Activated CD8-positive, alpha-beta T cell treated with anti-CD3 and anti-CD28 coated beads for 36 hours (primary cell): Measurements from ENCODE around the gene CPNE2. TPM values are rescaled to one million over a fixed set of nuclear protein-coding genes. Genes with fewer than 3 reads are reported as not detected.

Source experiments
- ATAC-seq: fragments of 200-7000 bp; cut with Tn5 transposase; one replicate; pipeline ENCODE4 v1.10.0; 2021; ENCODE audit warnings: mild to moderate bottlenecking, moderate library complexity
- CTCF ChIA-PET: fragments of 350-600 bp; sonication (Branson Sonifier 250); formaldehyde crosslinking; loops from one replicate; lab custom pipeline; 2021; ENCODE audit warnings: antibody characterized with exemption; lab: Charles Lee
- POLR2A ChIA-PET: fragments of 350-600 bp; sonication (Branson Sonifier 250); formaldehyde crosslinking; loops from one replicate; lab custom pipeline; 2021; ENCODE audit warnings: antibody characterized with exemption; lab: Charles Lee
- DNase-seq: peaks from one replicate; pipeline ENCODE4 v3.0.0-alpha.2; 2020
- H3K27ac Mint-ChIP-seq: one replicate; pipeline ENCODE4 v1.8.0; 2021; ENCODE audit warnings: mild to moderate bottlenecking, mixed read lengths
- H3K27me3 Mint-ChIP-seq: one replicate; pipeline ENCODE4 v1.8.0; 2021; ENCODE audit warnings: mixed read lengths
- H3K36me3 Mint-ChIP-seq: one replicate; pipeline ENCODE4 v1.8.0; 2021; ENCODE audit warnings: low read depth, mixed read lengths
- H3K4me1 Mint-ChIP-seq: one replicate; pipeline ENCODE4 v1.8.0; 2021; ENCODE audit warnings: low read depth, mixed read lengths
- H3K4me3 Mint-ChIP-seq: one replicate; pipeline ENCODE4 v1.8.0; 2021; ENCODE audit warnings: mild to moderate bottlenecking, moderate library complexity, mixed read lengths
- H3K9me3 Mint-ChIP-seq: one replicate; pipeline ENCODE4 v1.8.0; 2021; ENCODE audit warnings: mixed read lengths
- intact Hi-C: fragments of 100-400 bp; cut with micrococcal nuclease; formaldehyde crosslinking; loops from one replicate; pipeline ENCODE4 v1.10.0; 2022
- total RNA-seq, 2 experiments: library from RNA; stranded (reverse); gene quantifications; one replicate each; pipeline ENCODE4 v1.2.3, GENCODE V29; 2021
- TF ChIP-seq, protein P1 (sequence below): fragments of 200-600 bp; IDR thresholded peaks from one replicate; pipeline ENCODE4 v1.8.0; 2022; ENCODE audit warnings: antibody characterized with exemption, mild to moderate bottlenecking

Gene CPNE2
- total RNA-seq, 2 experiments from 2014 or later: 18.6 to 20.6 TPM

DNA sequence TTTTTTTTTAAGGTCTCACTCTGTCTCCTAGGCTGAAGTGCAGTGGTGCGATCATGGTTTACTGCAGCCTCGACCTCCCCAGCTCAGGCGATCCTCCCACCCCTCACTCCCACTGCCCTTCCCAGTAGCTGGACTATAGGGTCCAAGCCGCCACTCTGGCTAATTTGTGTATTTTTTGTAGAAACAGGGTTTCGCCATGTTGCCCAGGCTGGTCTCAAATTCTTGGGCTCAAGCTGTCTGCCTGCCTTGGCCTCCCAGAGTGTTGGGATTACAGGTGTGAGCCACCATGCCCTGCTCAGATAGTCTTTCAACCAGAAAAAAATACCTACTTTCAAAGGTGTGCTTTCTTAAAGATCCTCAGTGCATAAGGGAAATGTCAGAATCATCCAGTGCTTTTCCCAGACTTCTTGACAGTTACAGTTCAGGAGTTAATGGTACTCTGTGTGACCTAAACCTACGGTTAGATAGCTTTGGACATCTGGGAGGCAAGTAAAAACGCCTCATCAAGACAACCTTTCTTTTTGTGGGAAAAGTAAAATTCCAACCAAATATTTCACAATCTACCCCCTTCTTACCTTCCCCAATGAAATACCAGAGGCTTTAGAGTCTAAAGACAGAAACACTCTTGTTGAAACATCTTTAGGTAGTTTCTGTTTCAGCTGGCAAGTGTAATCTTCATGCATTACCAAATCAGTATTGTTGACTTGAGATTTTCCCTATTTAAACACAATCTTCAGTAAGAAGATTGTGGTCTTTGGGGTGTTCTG is 100.5 kb downstream of the CPNE2 start:
- intact Hi-C loops: no loop called here
- peaks cover 5% of the 10 kb centered on the region for H3K36me3 Mint-ChIP-seq
- no peaks in the 10 kb centered on the region for H3K27me3 Mint-ChIP-seq
- TF ChIP-seq, protein P1, sequence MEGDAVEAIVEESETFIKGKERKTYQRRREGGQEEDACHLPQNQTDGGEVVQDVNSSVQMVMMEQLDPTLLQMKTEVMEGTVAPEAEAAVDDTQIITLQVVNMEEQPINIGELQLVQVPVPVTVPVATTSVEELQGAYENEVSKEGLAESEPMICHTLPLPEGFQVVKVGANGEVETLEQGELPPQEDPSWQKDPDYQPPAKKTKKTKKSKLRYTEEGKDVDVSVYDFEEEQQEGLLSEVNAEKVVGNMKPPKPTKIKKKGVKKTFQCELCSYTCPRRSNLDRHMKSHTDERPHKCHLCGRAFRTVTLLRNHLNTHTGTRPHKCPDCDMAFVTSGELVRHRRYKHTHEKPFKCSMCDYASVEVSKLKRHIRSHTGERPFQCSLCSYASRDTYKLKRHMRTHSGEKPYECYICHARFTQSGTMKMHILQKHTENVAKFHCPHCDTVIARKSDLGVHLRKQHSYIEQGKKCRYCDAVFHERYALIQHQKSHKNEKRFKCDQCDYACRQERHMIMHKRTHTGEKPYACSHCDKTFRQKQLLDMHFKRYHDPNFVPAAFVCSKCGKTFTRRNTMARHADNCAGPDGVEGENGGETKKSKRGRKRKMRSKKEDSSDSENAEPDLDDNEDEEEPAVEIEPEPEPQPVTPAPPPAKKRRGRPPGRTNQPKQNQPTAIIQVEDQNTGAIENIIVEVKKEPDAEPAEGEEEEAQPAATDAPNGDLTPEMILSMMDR: no peak
- POLR2A ChIA-PET: interaction anchor here (0.6 kb wide), 1 partner anchor 165 kb away, joined by 3 read pairs; no protein-coding TSS in a partner anchor
- no peak overlapping the region for H3K4me3 Mint-ChIP-seq
- H3K4me1 Mint-ChIP-seq: peaks cover 37% of the 10 kb centered on the region
- no peaks in the 10 kb centered on the region for H3K9me3 Mint-ChIP-seq
- DNase-seq: no peak
- ATAC-seq: no peak
- H3K27ac Mint-ChIP-seq: no peak overlapping the region
- CTCF ChIA-PET: interaction anchor here (1.5 kb wide), 1 partner anchor 110 kb away, joined by 6 read pairs; no protein-coding TSS in a partner anchor

- POLR2A ChIA-PET: interaction anchor here (1.1 to 1.2 kb wide), 2 partner anchors 8 to 110 kb away, joined by 3 read pairs; no protein-coding TSS in a partner anchor
- H3K27ac Mint-ChIP-seq: peak overlapping the region; percentile 26
- TF ChIP-seq, protein P1: no peak
- CTCF ChIA-PET: interaction anchor here (0.8 to 2.0 kb wide), 2 partner anchors 11 to 111 kb away, joined by 4 to 8 read pairs; no protein-coding TSS in a partner anchor
- H3K4me3 Mint-ChIP-seq: no peak overlapping the region
- DNase-seq (no peak), ATAC-seq (no peak)
- intact Hi-C loops: no loop called here
- peaks cover 3% of the 10 kb centered on the region for H3K36me3 Mint-ChIP-seq
- H3K9me3 Mint-ChIP-seq: no peaks in the 10 kb centered on the region
- peaks cover 32% of the 10 kb centered on the region for H3K4me1 Mint-ChIP-seq
- no peaks in the 10 kb centered on the region for H3K27me3 Mint-ChIP-seq
Observed at GRCh38 chr16:57194512-57194911, 102.1 kb downstream of the CPNE2 start.

- no peaks in the 10 kb centered on the region for H3K36me3 Mint-ChIP-seq
- H3K4me1 Mint-ChIP-seq: peaks cover 22% of the 10 kb centered on the region
- H3K27ac Mint-ChIP-seq: no peak overlapping the region
- no peaks in the 10 kb centered on the region for H3K9me3 Mint-ChIP-seq
- TF ChIP-seq, protein P1: no peak
- no peak overlapping the region for H3K4me3 Mint-ChIP-seq
- ChIA-PET POLR2A (no interaction called here), CTCF (interaction anchor here (1.4 kb wide), 1 partner anchor 9 kb away, joined by 6 read pairs; no protein-coding TSS in a partner anchor)
- H3K27me3 Mint-ChIP-seq: no peaks in the 10 kb centered on the region
- no peak for ATAC-seq
- intact Hi-C loops: no loop called here
- DNase-seq: no peak
Observed at GRCh38 chr16:57196286-57196685, 103.9 kb downstream of the CPNE2 start.

DNA sequence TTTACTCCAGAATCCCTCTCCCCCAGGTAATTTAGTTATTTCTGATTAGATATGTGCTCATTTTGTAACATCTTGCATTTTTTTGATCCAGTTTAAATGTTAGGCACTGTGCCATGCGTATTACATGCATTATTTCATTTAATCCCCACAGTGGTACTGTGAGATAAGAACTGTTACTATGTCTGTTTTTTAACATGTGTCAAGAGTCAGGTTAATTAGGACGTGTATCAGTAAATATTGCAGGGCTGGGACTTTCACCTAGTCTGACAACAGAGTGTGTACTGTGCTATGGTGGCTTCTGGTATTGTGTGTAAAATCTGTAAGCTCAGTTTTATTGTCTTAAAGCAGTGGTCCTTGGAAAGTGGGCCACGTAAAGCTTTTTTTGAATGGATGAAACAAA is 104.4 kb downstream of the CPNE2 start:
- ATAC-seq (no peak), DNase-seq (no peak)
- Mint-ChIP-seq H3K4me3 (no peak overlapping the region), H3K4me1 (peaks cover 22% of the 10 kb centered on the region), H3K27ac (no peak overlapping the region), H3K9me3 (no peaks in the 10 kb centered on the region), H3K27me3 (no peaks in the 10 kb centered on the region), H3K36me3 (no peaks in the 10 kb centered on the region)
- TF ChIP-seq, protein P1: no peak
- ChIA-PET CTCF (interaction anchor here (1.4 kb wide), 1 partner anchor 9 kb away, joined by 6 read pairs; no protein-coding TSS in a partner anchor), POLR2A (no interaction called here)
- intact Hi-C loops: no loop called here

Other genes with a start within 250 kb of the CPNE2 start
- not detected for gene SLC12A3, start 227.4 kb upstream of the CPNE2 start, total RNA-seq
- gene HERPUD1, start 160.4 kb upstream of the CPNE2 start, total RNA-seq: 100 to 1,000 TPM; 142 to 150 TPM
- not detected for gene CETP, start 130.6 kb upstream of the CPNE2 start, total RNA-seq
- gene NLRC5, start 103.0 kb upstream of the CPNE2 start, total RNA-seq: 100 to 1,000 TPM; 135 to 153 TPM
- gene PSME3IP1, start 93.5 kb downstream of the CPNE2 start, total RNA-seq: 100 to 1,000 TPM; 101 to 103 TPM
- gene RSPRY1, start 93.7 kb downstream of the CPNE2 start, total RNA-seq: 10 to 100 TPM; 24.5 to 29.4 TPM
- gene ARL2BP, start 152.7 kb downstream of the CPNE2 start, total RNA-seq: 10 to 100 TPM in 1 of 2 experiments, 1 to 10 TPM in 1; 9.4 to 11.0 TPM
- gene PLLP, start 192.1 kb downstream of the CPNE2 start, total RNA-seq: under 1 TPM; 0.51 to 0.65 TPM